Ovary (tissue), 3 donors: ENCODE measurements around the gene GPR183.

Source experiments
- EP300 ChIP-seq: sonication (generic); formaldehyde crosslinking; IDR thresholded peaks from one replicate; pipeline ENCODE4 v1.6.1; 2017; ENCODE audit warnings: antibody characterized with exemption
- POLR2A ChIP-seq: fragments of 450-650 bp; IDR thresholded peaks from one replicate; pipeline ENCODE4 v1.6.1; 2017; ENCODE audit warnings: antibody characterized with exemption, mild to moderate bottlenecking, moderate library complexity
- TF ChIP-seq, protein P1 (sequence below), 3 donors: fragments of 450-650 bp in 2 of 3; fragments of 200-600 bp in 1 of 3; IDR thresholded peaks; one replicate each; pipeline versions ENCODE4 v1.5.1 to v1.8.0; 2016 to 2022; ENCODE audit warnings: antibody characterized with exemption in 3 of 3, mild to moderate bottlenecking in 1 of 3
- donor health status: DM: no; HTN: no; CAD: no.

DNA sequence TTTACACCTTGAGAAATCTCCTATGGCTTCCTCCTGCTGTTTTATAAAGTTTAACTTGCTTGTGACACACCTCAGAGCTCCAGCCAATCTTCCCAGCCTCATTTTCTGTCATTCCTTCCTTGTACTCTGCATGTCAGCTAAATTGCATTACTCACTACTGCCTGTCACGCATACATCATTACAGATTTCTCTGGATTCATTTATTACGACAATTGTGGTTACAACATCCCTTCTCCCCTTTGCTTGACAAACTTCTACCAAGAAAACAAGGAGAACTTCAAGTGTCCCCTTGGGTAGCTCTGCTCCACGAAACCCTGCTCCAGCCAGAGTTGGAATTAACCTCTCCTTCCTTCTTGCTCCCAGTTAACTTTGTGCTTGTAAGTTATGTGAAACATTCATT is 27.0 kb downstream of the GPR183 start:
- TF ChIP-seq, protein P1, sequence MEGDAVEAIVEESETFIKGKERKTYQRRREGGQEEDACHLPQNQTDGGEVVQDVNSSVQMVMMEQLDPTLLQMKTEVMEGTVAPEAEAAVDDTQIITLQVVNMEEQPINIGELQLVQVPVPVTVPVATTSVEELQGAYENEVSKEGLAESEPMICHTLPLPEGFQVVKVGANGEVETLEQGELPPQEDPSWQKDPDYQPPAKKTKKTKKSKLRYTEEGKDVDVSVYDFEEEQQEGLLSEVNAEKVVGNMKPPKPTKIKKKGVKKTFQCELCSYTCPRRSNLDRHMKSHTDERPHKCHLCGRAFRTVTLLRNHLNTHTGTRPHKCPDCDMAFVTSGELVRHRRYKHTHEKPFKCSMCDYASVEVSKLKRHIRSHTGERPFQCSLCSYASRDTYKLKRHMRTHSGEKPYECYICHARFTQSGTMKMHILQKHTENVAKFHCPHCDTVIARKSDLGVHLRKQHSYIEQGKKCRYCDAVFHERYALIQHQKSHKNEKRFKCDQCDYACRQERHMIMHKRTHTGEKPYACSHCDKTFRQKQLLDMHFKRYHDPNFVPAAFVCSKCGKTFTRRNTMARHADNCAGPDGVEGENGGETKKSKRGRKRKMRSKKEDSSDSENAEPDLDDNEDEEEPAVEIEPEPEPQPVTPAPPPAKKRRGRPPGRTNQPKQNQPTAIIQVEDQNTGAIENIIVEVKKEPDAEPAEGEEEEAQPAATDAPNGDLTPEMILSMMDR (IDR thresholded peaks at IDR 0.05) = no peak
- TF ChIP-seq POLR2A (no peak), EP300 (no peak)
